Forelimb muscle (tissue), 1 donor: ENCODE measurements around the gene LRR1. TPM values are rescaled to one million over a fixed set of nuclear protein-coding genes. Genes with fewer than 3 reads are reported as not detected.
A peak's percentile ranks its signal among the peaks of the same experiment; 100 is the strongest.
"Not testable (repeated sequence)": the region's sequence is repeated elsewhere in the genome, so short reads cannot be mapped to it uniquely, and the experiment has no call there.

Source experiments
- DNase-seq: peaks from one replicate; pipeline ENCODE4 v3.0.0-alpha.2; 2013; ENCODE audit warnings: low read depth
- polyA plus RNA-seq: library from polyadenylated mRNA; unstranded; fragments of 120-200 nt; gene quantifications from one replicate; pipeline ENCODE4 v1.2.1, GENCODE V29; 2013; ENCODE audit not compliant: insufficient read length

The LRR1 gene
- polyA plus RNA-seq, 1 donor = 6.5 TPM

DNA sequence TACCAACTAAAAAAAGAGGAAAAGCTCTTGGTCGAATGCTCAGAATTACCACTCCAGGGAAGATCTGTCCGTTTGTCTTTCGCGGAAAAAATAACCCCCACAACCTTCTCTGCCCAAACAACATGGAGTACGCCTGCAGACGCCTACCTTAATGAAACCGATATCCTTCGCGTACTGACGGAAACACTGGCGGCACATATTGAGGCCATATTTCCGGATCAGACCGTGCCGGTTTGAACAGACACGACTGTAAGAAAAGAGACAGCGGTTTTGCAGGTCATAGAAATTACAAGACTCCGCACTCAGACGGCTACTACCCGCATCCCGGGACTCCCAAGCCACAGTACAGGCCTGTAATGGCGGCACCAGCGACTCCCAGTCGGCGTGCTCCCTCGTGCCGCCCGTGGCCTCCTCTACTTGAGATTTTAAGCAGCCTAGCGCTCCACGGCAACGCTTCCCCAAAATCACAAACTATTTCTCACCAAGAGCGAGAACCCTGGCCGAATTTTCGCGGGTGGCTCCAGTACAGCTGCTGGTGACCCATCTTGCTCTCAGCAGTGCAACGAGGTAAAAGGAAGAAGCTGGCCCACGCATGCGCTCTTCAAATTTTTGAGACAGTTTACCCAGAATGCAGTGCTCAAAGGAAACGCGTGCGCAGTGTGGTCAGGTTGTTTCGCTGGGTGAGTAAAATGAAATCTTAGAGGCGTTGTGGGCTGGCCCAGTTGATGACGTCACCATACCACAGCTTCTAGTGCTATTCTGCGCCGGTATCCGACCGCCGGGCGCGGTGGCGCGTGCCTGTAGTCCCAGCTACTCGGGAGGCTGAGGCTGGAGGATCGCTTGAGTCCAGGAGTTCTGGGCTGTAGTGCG is 12.7 kb upstream of the LRR1 start, which contains the start of gene RPS29:
RPS29 (minus strand) TSS at position 578 of the 870 bp plus-strand sequence; CDS start at position 544, 34 bp downstream.
- peak; percentile 99 for DNase-seq

DNA sequence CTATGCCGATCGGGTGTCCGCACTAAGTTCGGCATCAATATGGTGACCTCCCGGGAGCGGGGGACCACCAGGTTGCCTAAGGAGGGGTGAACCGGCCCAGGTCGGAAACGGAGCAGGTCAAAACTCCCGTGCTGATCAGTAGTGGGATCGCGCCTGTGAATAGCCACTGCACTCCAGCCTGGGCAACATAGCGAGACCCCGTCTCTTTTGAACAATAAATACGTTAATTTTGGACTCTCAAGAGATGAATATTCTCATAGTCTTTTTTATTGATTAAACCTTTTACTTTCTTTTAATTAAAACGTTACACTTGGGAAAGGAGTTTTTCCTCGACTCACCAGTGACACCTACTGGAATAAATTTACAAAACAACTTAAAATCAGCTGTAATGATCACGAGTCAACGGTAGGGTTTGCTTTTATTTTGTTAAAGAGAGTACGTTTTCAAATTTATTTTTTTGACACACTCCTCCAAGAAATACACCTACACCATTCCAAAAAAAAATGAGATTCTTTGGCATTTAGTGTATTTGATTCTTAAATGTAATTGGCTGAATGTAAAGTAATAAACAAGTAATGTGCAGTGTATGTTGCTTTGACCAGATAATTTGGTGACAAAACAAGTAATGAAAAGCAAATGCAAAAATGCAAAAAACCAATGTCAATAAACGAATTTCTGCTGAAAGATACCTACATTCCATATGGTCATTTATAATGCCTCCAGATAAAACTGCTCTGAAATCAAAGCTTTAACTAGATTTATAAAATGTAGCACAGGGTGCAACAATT is 11.9 kb upstream of the LRR1 start:
- DNase-seq = peak; percentile 47

DNA sequence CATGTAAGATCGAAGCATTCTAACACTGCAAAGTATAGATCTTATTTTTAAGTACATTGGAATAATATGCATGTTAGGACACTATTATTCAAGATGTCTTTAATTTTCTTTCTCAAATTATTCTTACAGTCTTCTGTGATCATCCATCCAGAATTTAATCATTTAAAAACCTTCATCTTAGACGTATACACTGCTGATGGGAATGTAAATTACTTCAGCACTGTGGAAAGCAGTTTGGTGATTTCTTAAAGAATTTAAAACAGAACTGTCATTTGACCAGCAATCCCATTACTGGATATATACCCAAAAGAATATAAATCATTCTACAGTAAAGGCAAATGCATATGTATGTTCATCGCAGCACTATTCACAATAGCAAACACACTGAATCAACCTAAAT is 9.4 kb upstream of the LRR1 start:
- DNase-seq = no peak

DNA sequence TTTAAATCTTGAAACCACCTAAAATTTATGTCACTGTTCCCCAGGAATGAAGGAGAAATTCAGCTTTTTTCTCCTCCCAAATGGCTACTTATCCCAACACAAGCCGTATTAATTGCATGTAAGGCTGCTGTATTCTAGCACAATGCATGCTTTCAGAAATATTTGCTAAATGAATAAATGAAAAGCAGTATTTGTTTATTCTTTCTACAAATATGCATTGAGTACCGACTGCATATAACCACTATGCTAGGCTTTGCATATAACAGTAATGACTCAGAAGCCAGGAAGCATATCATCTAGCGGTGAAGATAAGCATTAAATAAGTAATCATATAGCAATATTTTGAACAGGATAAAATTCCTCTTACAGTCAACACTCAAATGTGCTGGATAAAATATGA is 5.7 kb upstream of the LRR1 start:
- DNase-seq = no peak

DNA sequence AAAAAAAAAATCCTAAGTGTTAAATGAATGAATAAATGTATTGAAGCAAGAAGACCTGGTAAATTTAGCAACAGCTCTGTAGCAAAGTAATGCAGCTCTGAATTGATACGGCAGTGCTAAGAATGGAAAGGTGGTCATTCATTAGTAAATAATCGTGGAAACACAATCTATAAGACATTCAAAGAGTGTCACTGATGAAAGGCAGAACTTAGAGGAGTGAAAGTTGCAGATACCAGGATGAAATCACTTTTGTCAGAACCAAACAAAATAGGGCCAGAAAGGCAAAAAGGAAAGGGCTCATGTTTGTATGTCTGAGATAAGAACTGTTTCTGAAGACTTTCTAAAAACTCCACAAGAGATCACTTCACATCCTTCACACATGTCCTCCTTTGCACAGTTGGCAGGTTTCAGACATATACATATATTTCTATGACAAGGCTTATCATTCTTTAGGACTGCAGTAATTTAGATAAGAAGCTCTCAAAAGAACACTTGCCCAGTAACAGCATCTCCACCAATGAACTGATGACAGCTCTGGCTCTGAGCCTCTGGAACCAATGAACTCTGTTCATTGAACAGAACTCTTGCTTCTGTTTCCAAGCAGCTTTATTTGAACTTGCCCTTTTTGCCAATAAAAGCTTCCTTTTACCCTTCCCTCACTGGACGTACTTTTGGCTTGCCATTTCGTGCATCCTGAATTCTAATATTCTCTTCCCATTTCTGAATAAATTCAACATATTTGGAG is 4.2 kb upstream of the LRR1 start:
- peak; percentile 20 for DNase-seq

DNA sequence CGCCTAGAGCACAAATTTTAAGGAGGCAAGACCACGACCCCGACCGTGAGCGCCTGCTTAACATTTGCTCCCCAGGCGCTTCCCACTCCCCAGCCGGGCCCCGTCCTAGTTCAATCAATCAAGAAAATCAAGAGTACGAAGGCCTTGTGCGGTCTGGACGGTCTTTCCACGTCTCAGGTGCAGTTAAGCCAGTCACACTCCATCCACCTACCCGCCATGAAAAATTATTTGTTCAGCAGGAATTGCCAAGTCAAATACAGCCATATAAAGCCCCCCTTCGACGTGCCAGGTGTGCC is 603 bp upstream of the LRR1 start:
- no peak for DNase-seq

DNA sequence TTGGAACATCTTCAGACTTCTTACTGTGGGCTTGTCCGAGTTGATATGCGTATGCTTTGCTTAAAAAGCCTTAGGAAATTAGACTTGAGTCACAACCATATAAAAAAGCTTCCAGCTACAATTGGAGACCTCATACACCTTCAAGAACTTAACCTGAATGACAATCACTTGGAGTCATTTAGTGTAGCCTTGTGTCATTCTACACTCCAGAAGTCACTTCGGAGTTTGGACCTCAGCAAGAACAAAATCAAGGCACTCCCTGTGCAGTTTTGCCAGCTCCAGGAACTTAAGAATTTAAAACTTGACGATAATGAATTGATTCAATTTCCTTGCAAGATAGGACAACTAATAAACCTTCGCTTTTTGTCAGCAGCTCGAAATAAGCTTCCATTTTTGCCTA is 8.8 kb downstream of the LRR1 start:
- no peak for DNase-seq

DNA sequence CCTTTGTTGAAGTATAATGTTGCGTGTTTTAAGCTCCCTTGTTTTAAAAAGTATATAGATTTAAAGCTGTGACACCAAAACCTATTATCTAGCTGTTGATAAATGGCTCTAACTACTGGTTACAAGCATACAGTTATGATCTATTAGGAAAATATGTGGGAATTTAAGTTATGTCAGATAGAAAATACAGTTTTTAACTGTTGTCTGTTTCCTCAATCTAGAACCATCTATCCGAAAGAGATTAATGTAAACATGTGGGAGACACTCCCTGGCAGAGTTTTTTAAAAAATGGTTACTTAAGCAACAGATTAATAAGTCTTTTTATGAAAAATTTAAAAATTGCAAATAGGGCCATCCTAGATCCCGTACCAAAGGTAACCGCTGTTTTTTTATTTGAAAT is 13.5 kb downstream of the LRR1 start:
- no peak for DNase-seq

DNA sequence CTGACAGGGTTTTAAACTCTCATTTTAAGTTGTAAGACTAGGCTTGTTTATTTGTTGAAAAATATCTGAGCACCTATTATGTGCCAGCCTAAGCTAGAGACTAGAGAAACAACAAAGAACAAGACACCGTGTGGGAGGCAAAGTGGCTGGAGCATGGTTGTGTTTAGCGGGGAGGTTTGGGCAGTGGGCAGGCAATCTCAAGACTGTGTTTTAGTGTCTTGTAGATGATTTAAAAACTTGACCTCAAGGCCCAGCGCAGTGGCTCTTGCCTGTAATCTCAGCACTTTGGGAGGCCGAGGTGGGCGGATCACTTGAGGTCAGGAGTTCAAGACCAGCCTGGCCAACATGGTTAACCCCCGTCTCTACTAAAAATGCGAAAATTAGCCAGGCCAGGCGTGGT is 13.9 kb downstream of the LRR1 start:
- DNase-seq = no peak

DNA sequence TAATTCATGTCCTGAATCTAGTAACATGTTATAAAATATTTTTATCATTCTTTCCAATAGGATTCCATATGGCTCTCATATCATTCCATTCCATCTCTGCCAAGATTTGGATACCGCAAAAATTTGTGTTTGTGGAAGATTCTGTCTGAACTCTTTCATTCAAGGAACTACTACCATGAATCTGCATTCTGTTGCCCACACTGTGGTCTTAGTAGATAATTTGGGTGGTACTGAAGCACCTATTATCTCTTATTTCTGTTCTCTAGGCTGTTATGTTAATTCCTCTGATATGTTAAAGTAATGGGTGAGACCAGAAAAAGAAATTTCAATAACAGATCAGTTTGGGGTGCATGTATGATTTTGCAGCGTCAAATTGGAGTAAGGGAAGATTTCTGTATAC is 15.5 kb downstream of the LRR1 start:
- no peak for DNase-seq

DNA sequence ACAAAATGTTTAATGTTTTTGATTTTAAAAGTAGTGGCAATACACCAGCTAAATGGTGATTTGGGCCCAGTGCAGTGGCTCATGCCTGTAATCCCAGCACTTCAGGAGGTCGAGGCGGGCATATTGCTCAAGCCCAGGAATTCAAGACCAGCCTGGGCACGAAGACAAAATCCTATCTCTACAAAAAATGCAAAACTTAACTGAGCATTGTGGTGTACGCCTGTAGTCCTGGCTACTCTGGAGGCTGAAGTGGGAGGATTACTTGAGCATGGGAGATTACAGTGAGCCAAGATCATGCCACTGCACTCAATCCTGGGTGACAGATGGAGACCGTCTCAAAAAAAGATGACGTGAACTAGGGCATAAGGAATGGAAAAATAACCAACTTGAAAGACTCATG is 17.0 kb downstream of the LRR1 start:
- no peak for DNase-seq

DNA sequence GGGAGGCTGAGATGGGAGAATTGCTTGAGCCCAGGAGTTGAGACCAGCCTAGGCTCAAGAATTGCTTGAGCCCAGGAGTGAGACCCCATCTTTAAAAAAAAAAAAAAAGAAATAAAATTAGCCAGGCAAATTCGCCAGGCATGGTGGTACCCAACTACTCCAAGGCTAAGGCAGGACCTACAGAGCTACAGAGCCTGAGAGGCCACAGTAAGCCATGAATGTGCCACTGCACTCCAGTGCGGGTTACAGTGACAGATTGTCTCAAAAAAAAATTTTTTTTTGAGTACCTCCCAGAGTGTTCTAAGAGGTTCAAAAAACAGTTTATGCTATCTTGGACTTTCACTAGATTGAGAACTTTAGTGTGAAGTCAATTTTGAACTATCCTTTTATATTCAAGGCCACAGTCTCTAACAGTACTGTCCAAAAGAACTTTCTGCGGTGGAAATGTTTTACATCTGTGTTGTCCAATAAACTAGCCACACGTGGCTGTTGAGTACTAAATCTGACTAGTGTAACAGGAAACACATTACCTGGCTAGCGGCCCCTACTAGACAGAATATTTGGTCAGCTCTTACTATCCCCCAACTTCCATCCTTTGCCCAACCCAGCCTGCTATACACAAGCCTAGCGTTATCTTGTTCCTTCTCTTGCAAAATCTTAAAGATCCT is 19.2 kb downstream of the LRR1 start:
- DNase-seq = no peak

DNA sequence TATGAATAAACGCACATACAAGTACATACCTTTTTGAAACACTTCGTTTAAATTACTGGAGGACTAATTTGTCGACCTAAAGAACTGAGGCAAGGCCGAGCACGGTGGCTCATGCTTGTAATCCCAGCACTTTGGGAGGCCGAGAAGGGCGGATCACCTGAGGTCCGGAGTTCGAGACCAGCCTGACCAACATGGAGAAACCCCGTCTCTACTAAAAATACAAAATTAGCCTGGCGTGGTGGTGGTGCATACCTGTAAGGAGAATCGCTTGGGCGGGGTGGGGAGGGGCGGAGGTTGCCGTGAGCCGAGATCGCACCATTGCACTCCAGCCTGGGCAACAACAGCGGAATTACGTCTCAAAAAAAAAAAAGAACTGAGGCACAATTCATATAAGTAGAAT is 20.5 kb downstream of the LRR1 start:
- DNase-seq = not testable (repeated sequence)

DNA sequence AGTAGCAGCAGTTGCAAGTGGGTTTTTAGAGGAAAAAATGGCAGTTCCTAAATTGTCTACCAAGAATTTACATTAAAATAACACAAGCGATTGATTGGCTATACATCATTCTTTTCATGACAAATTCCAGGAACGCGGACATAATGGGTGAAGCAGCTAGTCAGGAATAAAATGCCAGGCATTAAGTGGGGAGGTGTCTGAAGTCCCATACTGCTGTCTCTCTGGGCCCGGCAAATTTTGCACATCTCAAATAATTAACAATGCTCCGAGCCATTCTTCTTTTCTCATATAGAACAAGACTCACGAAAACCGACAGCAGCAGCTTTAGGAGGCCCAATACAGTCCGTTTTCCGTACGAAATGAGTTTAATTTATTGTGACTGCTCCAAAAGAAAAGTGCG is 21.0 kb downstream of the LRR1 start:
- no peak for DNase-seq

DNA sequence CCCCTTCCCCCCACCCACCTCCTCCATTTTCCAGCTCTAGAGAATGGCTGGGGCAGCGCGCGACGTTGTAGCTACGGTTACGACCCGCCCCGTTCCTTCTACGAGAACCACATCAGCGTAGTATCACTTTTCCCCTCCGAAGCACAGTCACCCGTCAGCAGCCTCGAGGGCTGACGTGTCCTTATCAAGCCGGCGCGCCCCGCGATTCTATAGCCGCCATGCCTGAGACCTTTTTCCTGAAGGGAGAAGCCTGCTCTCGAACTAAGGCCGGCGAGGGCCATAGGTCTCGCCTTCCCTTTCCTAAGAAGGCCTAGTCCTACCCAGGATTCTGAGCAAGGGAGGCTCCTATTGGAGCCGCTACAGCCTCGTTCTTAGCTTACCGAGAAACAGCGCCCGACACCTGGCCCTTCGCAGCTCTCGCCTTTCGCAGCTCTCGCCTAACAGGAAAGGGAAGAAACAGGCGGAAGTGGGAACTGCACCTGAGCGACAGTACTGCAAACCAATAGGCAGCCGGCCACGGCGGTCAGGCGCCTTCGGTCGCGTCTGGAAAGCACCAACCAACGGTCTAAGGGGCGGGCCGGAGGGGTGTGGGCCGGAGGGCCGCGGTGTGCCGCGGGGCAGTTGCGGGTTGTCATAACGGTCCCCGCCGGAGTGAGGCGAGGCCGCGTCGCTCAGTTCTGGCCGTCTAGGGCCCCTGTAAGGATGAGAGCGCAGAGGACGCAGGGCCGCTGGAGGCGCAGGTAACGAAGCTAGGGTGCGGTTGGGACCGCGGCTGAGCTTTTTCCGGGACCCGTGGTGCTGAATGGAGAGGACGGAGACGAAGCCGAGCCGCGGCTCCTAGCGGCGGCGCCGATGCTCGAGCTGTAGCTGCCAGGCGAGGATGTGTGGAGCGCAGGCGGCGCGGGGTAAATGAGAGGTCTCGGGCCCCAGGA is 21.7 kb downstream of the LRR1 start, which contains the start of the genes MGAT2 and RPL36AL:
MGAT2 (plus strand) TSS at position 618 of the 932 bp plus-strand sequence. CDS start 470 bp downstream, outside the sequence.
RPL36AL (minus strand) TSS at position 445 of the 932 bp plus-strand sequence. CDS start 1,522 bp downstream, outside the sequence.
- DNase-seq = peak; percentile 98

DNA sequence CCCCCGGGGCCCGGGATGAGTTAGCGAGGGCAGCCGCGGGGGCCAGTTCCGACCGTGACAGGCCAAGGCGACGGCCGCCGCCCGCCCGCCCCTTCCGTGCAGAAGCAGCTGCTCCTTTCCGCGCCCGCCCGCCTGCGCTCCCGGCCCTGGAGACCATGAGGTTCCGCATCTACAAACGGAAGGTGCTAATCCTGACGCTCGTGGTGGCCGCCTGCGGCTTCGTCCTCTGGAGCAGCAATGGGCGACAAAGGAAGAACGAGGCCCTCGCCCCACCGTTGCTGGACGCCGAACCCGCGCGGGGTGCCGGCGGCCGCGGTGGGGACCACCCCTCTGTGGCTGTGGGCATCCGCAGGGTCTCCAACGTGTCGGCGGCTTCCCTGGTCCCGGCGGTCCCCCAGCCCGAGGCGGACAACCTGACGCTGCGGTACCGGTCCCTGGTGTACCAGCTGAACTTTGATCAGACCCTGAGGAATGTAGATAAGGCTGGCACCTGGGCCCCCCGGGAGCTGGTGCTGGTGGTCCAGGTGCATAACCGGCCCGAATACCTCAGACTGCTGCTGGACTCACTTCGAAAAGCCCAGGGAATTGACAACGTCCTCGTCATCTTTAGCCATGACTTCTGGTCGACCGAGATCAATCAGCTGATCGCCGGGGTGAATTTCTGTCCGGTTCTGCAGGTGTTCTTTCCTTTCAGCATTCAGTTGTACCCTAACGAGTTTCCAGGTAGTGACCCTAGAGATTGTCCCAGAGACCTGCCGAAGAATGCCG is 22.6 kb downstream of the LRR1 start:
- DNase-seq = no peak

DNA sequence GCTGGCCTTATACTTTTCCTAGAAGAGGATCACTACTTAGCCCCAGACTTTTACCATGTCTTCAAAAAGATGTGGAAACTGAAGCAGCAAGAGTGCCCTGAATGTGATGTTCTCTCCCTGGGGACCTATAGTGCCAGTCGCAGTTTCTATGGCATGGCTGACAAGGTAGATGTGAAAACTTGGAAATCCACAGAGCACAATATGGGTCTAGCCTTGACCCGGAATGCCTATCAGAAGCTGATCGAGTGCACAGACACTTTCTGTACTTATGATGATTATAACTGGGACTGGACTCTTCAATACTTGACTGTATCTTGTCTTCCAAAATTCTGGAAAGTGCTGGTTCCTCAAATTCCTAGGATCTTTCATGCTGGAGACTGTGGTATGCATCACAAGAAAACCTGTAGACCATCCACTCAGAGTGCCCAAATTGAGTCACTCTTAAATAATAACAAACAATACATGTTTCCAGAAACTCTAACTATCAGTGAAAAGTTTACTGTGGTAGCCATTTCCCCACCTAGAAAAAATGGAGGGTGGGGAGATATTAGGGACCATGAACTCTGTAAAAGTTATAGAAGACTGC is 23.4 kb downstream of the LRR1 start:
- DNase-seq = no peak

DNA sequence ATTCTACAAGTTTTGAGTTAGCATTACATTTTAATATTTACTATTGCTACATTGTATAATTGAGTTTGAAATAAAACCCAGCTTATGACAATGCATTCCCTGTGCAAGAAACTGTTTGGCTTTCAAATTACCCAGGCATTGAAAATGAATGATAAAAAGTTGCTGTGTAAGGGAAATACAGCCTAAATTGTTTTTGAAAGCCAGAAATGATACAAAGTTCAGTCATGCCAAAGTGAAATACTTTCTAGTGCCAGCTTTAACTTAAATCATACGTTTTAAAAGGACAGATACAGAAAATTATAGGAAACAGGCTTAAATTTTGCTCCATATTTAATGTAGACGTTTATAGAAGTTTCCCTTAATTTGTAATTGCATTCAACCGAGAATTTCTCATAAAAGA is 24.6 kb downstream of the LRR1 start:
- no peak for DNase-seq
